Spleen (tissue), 11 donors: ENCODE measurements around the gene NME3. TPM values are rescaled to one million over a fixed set of nuclear protein-coding genes. Genes with fewer than 3 reads are reported as not detected.

Experiments
- DNase-seq: peaks from one replicate; pipeline ENCODE4 v3.0.0-alpha.2; 2020
- H3K27ac ChIP-seq, 8 donors: fragments of 200-600 bp; sonication (generic) in 7 of 8; 1 replicate in 4 of 8; 2 replicates in 4 of 8; pipeline versions ENCODE4 v1.5.0 to v1.8.0; 2016 to 2021; ENCODE audit warnings: inconsistent platforms in 4 of 8, mild to moderate bottlenecking in 4 of 8, moderate library complexity in 1 of 8
- H3K27me3 ChIP-seq, 7 donors: fragments of 200-600 bp; sonication (generic) in 6 of 7; replicated peaks in 1 of 7; 1 replicate in 4 of 7; 2 replicates in 3 of 7; pipeline versions ENCODE4 v1.5.0 to v1.8.0; 2016 to 2021; ENCODE audit warnings: inconsistent platforms in 3 of 7, mild to moderate bottlenecking in 1 of 7
- H3K36me3 ChIP-seq, 6 donors: fragments of 200-600 bp; sonication (generic) in 5 of 6; 1 replicate in 4 of 6; 2 replicates in 2 of 6; pipeline versions ENCODE4 v1.5.0 to v1.8.0; 2016 to 2021; ENCODE audit warnings: inconsistent platforms in 2 of 6
- H3K4me1 ChIP-seq, 6 donors: fragments of 200-600 bp; sonication (generic) in 5 of 6; 1 replicate in 3 of 6; 2 replicates in 3 of 6; pipeline versions ENCODE4 v1.5.0 to v1.8.0; 2016 to 2021; ENCODE audit warnings: inconsistent platforms in 3 of 6
- H3K4me3 ChIP-seq, 8 donors: fragments of 200-600 bp; sonication (generic) in 7 of 8; 1 replicate in 4 of 8; 2 replicates in 4 of 8; pipeline versions ENCODE4 v1.5.0 to v1.8.0; 2016 to 2021; ENCODE audit warnings: inconsistent platforms in 4 of 8, mild to moderate bottlenecking in 4 of 8, moderate library complexity in 2 of 8
- H3K9me3 ChIP-seq, 8 donors: fragments of 200-600 bp; sonication (generic) in 7 of 8; 1 replicate in 4 of 8; 2 replicates in 4 of 8; pipeline versions ENCODE4 v1.5.0 to v1.8.0; 2016 to 2021; ENCODE audit warnings: inconsistent platforms in 4 of 8
- CTCF ChIP-seq, 11 experiments: fragments of 200-600 bp in 7 of 11; fragments of 450-650 bp in 4 of 11; sonication (generic) in 4 of 11; IDR thresholded peaks in 8 of 11; conservative IDR thresholded peaks in 3 of 11; 1 replicate in 7 of 11; 2 replicates in 4 of 11; pipeline versions ENCODE4 v1.4.0 to v1.8.0; 2016 to 2021; ENCODE audit warnings: antibody characterized with exemption in 11 of 11, inconsistent platforms in 4 of 11, mild to moderate bottlenecking in 1 of 11
- POLR2A ChIP-seq, 3 donors: fragments of 450-650 bp; IDR thresholded peaks; one replicate each; pipeline ENCODE4 v1.5.1; 2017; ENCODE audit warnings: antibody characterized with exemption in 3 of 3, mild to moderate bottlenecking in 1 of 3
- POLR2AphosphoS5 ChIP-seq, 3 donors: sonication (generic); formaldehyde crosslinking; IDR thresholded peaks; one replicate each; pipeline ENCODE4 v1.5.1; 2017; ENCODE audit warnings: antibody characterized with exemption in 3 of 3
- WGBS, 5 donors: extraction: QIAGEN DNeasy Blood & Tissue Kit in 3 of 5; methylation state at CpG; one replicate each; pipeline versions ENCODE4 v1.1.5 to v1.1.7; 2013 to 2018; 5-methylcytosine and 5-hydroxymethylcytosine counted together
- intact Hi-C: fragments of 100-400 bp; cut with DNase I; formaldehyde crosslinking; loops from one replicate; pipeline ENCODE4 v1.15.0; 2023; ENCODE audit warnings: low total_unique reads
- polyA plus RNA-seq, 3 donors: library from polyadenylated mRNA; stranded (reverse); fragments of 200-250 nt; gene quantifications; one replicate each; pipeline ENCODE4 v1.2.1, GENCODE V29; 2013
- total RNA-seq, 7 donors: library from RNA; depleted of rRNA in 3 of 7; stranded (reverse); fragments of >200 nt in 3 of 7; fragmentation: NEBNext Ultra II Directional in 4 of 7; extraction: Animal tissue kit (Norgen Biotek cat#: 25700) in 4 of 7; gene quantifications; one replicate each; pipeline versions ENCODE4 v1.1.0 to v1.2.1, GENCODE V29; 2016 to 2021
- donor health status: healthy with polysubstance abuse.
- donor health status: DM: no; HTN: no; CAD: no; lungs with moderate emphysema.
- donor health status: DM: no; HTN: no; CAD: no.
- donor health status: Bipolar disorder and iron deficiency.
- donor health status: healthy.
- donor health status: DM: no; HTN: no; CAD: no.
- donor health status: DM: yes; HTN: yes; CAD: no.

NME3 gene
- total and polyA plus RNA-seq, 10 donors: 51.0 to 283 (median 76.9) TPM

GRCh38 chr16:1791256-1791942 is 20.1 kb upstream of the NME3 start:
- Histone ChIP-seq H3K36me3 (peaks cover 0 to 65% (median 53%) of the 10 kb centered on the region in 6 donors), H3K9me3 (no peaks in the 10 kb centered on the region), H3K27ac (no peak overlapping the region), H3K27me3 (no peaks in the 10 kb centered on the region), H3K4me3 (no peak overlapping the region), H3K4me1 (peaks cover 0 to 10% (median 2%) of the 10 kb centered on the region in 6 donors)
- WGBS, 5 donors: 92 to 96% (median 95%) methylated on average over 35 to 53 of the region's 53 CpGs
- intact Hi-C loops: no loop called here
- peak; percentile 64 for DNase-seq
- TF ChIP-seq POLR2A (IDR thresholded peaks at IDR 0.05) (no peak), POLR2AphosphoS5 (IDR thresholded peaks at IDR 0.05) (no peak), CTCF (IDR thresholded peaks at IDR 0.05 in 8 of 11, conservative IDR thresholded peaks at IDR 0.05 in 3 of 11) (no peak)

- TF ChIP-seq POLR2A (IDR thresholded peaks at IDR 0.05): no peak
- no peak for TF ChIP-seq CTCF (IDR thresholded peaks at IDR 0.05 in 8 of 11, conservative IDR thresholded peaks at IDR 0.05 in 3 of 11)
- TF ChIP-seq POLR2AphosphoS5 (IDR thresholded peaks at IDR 0.05): no peak
- Histone ChIP-seq H3K9me3 (no peaks in the 10 kb centered on the region), H3K27me3 (no peaks in the 10 kb centered on the region), H3K4me3 (no peak overlapping the region), H3K4me1 (peaks cover 0 to 15% (median 5%) of the 10 kb centered on the region in 6 donors), H3K36me3 (peaks cover 0 to 71% (median 55%) of the 10 kb centered on the region in 6 donors), H3K27ac (no peak overlapping the region)
- WGBS, 5 donors: 89 to 94% (median 94%) methylated on average over 35 to 44 of the region's 44 CpGs
- peak; percentile 67 for DNase-seq
- intact Hi-C loops: no loop called here
These were observed 19.4 kb upstream of the NME3 start for GRCh38 chr16:1790611-1791255.

- Histone ChIP-seq H3K4me1 (peaks cover 0 to 20% (median 7%) of the 10 kb centered on the region in 6 donors), H3K36me3 (peaks cover 0 to 76% (median 55%) of the 10 kb centered on the region in 6 donors), H3K27me3 (no peaks in the 10 kb centered on the region), H3K9me3 (no peaks in the 10 kb centered on the region), H3K27ac (no peak overlapping the region), H3K4me3 (no peak overlapping the region)
- WGBS, 5 donors: 93 to 96% (median 93%) methylated on average over 15 of the region's 15 CpGs
- DNase-seq: no peak
- intact Hi-C loops: no loop called here
- TF ChIP-seq POLR2AphosphoS5 (IDR thresholded peaks at IDR 0.05) (no peak), CTCF (IDR thresholded peaks at IDR 0.05 in 8 of 11, conservative IDR thresholded peaks at IDR 0.05 in 3 of 11) (no peak)
These were observed 18.9 kb upstream of the NME3 start for GRCh38 chr16:1790261-1790610.

- Histone ChIP-seq H3K4me3 (no peak overlapping the region), H3K27me3 (no peaks in the 10 kb centered on the region), H3K36me3 (peaks cover 0 to 82% (median 57%) of the 10 kb centered on the region in 6 donors), H3K9me3 (no peaks in the 10 kb centered on the region), H3K27ac (no peak overlapping the region), H3K4me1 (peaks cover 0 to 26% (median 13%) of the 10 kb centered on the region in 6 donors)
- DNase-seq: peak; percentile 71
- WGBS, 5 donors: 86 to 91% (median 90%) methylated on average over 14 to 25 of the region's 25 CpGs
- intact Hi-C loops: no loop called here
- no peak for TF ChIP-seq POLR2A (IDR thresholded peaks at IDR 0.05)
- TF ChIP-seq CTCF (IDR thresholded peaks at IDR 0.05 in 8 of 11, conservative IDR thresholded peaks at IDR 0.05 in 3 of 11): no peak
- peak in 1 of 3 donors; percentile 9 for TF ChIP-seq POLR2AphosphoS5 (IDR thresholded peaks at IDR 0.05)
These were observed 18.3 kb upstream of the NME3 start for GRCh38 chr16:1789643-1790045.
